Posterior vena cava (tissue), 2 donors: ENCODE results near the gene ROR1. TPM values are rescaled to one million over a fixed set of nuclear protein-coding genes. Genes with fewer than 3 reads are reported as not detected.

Experiments used
- DNase-seq: peaks from one replicate; pipeline ENCODE4 v3.0.0-alpha.2; 2020; ENCODE audit warnings: low spot score
- intact Hi-C, 2 donors: fragments of 100-400 bp; cut with DNase I; formaldehyde crosslinking; loops; one replicate each; pipeline versions ENCODE4 v1.14.1 to v1.14.2; 2022 to 2023
- total RNA-seq, 2 donors: library from RNA; stranded (reverse); fragmentation: NEBNext Ultra II Directional; extraction: Animal tissue kit (Norgen Biotek cat#: 25700); gene quantifications; one replicate each; pipeline ENCODE4 v1.2.1, GENCODE V29; 2021
- donor health status: DM: yes; HTN: yes; CAD: no.
- donor health status: DM: yes; HTN: yes; CAD: no.

The ROR1 gene
- total RNA-seq, 2 donors from 2014 or later = 19.3 to 25.8 TPM

DNA sequence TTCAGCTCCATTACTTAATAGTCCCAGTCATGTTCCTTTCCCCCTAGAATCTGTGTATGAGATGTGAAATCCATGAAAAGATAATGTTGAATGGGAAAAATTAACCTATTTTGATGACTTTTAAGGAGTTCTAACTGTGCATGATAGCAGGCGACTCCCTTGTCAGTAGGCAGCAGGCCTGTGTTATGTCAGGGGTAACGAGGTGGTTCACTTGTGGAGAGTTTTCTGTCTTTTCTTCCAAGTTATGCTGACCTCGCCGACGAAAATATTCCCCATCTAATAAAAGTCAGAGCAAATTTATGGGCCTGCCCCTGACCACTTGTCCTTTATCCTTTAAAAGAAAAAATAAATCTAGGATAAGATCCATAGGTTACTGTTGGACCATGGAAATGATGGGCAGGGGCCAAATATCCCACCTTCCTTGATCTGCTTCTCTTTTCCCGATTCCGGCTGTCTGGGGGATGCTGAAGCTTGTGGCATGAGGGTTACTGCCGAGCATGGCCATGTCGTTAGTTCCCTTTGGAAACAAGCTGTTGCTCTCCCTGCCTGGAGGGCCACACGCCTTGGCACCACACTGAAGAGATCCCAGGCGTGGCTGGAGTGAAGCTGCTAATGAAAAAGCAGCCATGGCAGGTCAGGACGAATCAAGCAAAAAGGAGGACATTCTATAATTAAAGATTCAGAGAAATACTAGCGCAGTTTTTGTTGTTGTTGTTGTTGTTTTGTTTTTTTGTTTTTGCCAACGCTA is 93.8 kb downstream of the ROR1 start:
- DNase-seq = no peak
- intact Hi-C loops = no loop called here

DNA sequence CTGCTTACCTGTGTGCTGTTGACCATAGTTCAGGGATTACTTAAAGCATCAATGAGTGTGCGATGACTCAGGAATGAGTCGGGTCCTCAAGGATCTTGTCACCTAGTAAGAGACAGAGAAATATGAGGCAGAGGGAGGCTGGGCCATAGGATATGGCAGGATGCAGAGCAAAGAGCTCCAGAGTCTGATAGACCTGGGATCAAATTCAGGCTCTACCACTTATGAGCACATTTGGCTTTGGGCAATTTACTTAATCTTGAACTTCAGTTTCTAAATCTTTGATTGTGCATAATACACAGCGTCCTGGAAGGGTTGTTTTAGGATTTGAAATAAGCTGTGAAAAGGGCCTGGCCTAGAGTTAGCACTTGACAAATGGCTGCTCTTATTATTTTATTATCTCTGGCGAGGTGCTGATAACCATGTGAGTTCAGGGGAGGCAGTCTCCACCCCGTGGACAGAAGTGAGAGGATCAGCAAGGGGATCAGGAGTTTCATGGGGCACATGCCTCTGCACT is 94.5 kb downstream of the ROR1 start:
- DNase-seq = no peak

DNA sequence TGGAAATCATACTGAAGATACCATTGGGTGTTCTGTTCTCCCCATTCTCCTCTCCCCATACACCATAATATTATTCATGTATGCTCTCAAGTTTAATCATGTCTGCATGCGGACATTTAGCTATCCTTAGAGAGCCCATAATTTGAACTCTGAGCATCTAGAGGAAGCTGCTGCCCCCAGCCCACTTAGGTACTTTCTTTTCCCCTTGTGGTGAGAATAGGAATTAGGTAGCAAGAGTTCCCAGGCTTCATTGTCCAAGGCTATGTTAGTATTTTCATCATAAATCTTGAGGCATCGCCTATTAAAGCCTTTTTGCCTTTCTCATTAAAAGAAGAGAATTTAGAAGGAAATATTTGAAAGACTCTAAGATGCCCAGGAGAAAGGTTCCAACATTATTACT is 96.3 kb downstream of the ROR1 start:
- DNase-seq = no peak
- intact Hi-C loops = no loop called here

More for the DNA sequence above, 94.5 kb downstream of the ROR1 start:
- intact Hi-C loops = no loop called here

DNA sequence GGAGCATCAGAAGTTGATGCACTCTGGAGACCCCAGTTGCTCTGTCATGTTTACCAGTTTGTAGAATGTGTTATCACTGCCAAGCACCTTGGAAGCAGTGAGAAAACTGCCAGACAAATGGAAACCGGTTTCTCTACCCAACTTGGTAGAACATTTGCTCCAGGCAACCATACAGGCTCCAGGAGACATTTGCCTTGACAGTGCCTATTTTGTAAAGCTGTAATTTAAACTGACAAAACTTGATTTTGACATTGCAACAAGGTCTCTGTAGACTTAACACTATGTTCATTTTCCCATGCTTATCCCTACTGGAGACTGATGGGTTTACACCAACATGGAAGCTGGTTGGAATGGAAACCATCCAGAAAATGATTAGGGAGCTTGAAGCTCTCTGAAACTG is 97.6 kb downstream of the ROR1 start:
- intact Hi-C loops = no loop called here
- no peak for DNase-seq

DNA sequence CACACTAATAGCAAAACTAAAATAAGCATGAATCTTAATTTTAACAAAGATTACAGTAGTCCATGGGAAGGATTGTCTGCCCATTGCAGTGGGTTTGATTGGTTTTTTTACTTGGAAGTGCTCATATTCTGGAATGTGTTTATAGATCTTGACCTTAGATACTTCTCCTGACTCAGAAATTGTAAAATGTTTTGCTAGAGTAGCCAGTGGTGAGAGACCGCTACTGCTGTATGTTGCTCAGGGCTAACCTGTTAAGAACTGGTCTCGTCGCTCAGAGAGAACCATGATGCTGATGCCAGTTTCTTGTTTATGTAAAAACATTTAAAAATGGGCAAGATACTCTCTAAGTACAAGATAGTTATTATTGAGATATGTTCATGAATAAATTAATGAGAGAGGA is 99.9 kb downstream of the ROR1 start:
- intact Hi-C loops = no loop called here
- DNase-seq = no peak

DNA sequence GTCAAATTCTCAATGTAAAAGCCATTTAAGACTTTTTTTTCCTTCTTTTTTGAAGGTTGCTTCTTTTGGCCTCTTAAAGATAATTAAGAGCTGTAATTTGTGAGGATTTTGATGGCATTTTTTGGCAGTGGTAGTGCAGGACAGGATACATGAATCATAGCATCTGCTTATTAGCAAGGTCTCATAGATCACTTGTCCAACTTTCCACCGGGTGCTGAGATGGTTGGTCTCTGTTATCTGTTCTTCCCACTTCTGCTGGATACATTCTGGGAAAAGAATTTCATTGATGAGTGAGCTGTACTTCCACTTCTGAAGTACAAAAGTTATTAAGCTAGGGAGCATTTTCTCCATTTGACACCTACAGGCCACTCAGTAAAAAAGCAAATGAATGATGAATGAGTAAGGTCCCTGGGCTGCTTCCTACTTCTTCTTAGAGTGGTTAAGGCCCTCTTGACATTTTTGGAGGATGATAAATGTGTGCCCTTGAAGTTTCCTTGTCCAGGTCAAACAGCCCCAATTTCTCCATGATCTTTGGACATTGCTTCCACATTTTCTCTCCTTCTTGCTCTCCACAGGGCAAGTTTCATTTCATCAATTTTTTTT is 100.6 kb downstream of the ROR1 start:
- intact Hi-C loops = no loop called here
- no peak for DNase-seq

DNA sequence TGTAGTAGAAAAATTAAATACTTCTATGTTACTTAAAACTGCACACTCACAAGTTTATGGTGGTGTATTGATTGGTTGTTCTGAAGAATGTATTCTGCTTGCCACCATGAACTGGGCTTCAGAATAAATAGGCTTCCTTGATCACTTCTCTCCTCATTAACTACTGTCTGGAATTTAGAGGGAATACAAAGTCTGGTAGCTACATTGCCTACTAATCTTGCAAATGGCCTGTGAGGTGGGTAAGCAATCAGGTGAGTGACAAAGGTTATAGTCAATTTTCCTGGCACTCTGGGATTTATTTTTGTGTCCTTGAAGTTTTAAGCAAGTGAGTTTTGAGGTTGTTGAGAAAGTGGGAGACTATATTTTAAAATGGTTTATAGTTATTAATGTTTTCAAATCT is 101.8 kb downstream of the ROR1 start:
- intact Hi-C loops = no loop called here

DNA sequence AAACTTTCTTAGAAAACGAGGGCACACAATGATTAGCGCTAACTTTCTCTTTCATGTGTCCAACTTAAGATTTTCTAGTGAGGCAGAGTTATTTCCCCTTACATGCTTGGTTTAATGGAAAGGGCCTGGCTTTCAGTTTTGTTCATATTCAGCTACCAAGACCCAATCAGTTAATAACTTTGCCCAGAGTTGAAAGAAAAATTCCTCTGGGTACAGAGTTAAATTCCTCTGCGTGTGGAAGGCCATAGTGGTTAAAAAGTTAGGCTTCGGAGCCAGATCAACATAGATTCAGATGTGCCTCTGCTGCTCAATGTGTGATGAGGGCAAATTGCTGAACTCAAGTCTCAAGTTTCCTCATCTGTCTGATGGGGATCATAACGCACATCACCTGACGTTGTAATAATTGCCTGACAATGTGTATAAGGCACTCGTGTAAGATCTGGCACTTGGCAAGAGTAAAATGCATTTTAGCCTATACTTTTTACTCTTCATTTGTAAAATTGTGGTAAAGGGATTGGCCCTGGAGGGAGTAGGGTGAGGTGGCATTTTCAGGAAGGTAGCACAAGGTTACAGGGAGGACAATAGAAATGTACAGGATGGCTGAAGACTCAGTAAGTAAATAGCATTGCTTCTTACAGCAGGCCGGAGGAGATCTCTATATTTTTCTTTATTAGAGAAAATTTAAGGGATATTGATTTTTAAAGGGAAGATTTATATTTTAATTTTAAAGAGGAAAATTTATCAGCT is 103.4 kb downstream of the ROR1 start:
- no peak for DNase-seq
- intact Hi-C loops = no loop called here

More for the DNA sequence above, 101.8 kb downstream of the ROR1 start:
- DNase-seq = no peak

DNA sequence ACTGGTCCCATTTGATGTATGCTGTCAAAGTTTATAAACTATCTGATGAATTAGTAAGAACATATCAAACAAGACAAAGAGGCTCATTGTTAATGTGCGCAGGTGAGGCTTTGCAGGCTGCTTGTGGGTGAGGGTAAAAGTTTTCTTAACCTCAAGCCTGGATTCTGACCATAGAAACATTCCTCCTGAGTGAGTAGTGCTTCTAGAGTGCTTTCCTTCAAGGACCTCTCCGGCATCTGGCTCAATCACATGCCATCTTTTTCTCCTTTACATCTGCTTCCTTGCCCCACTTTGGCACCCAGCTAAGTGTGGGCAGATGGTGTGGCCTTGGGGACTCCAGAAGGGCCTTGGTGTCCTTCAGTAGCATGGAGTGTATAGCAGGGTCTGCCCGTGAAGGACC is 104.0 kb downstream of the ROR1 start:
- DNase-seq = no peak
- intact Hi-C loops = no loop called here

DNA sequence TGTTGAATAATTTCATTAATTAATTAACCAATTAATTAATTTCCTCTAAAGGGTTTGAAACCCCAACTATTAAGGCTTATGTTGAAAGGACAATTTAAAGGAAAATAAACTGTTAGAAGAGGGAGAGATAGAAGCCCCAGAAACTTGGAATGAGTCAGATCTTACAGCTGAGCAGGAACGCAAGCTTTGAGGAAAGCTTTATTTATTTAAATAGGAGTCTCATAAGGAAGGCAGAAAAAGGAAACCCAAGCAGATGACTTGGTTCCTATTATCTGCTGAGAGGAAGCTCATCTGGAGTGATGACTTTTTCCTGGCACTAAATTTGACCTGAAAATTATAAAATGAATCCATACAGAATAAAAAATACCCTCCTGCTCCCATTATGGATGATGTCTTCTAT is 105.1 kb downstream of the ROR1 start:
- intact Hi-C loops = no loop called here
- no peak for DNase-seq

DNA sequence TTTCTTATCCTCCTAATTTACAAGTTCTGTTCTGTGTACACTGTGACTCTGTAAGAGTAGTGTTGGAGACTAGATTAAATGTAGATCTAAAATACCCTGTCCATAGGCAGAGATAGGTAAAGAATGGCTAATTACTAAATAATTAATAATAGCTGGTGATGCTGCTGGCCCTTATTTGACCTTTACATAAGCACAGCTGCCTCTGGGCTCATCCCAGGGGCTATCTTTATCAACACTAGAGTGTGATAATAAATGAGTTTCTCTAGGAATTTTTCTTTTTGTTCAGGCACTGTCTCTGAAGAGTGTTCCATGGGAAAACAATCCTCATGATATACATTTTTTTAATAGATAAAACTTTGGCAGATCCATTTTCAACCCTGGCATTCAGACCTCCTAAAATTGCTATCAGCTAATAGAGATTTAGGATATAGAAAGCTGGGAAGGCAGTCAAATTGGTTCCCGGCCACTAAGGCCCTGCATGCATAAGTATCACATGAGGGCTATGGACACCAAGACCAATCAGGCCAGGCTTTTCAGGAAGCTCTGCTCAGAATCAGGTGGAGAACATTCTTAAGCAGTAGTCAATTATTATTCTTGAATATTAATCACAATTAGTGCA is 107.2 kb downstream of the ROR1 start:
- intact Hi-C loops = loop anchor here in 1 of 2 donors (10.0 kb wide), 1 partner anchor 106 kb away; the partner anchor contains the start of gene ROR1

DNA sequence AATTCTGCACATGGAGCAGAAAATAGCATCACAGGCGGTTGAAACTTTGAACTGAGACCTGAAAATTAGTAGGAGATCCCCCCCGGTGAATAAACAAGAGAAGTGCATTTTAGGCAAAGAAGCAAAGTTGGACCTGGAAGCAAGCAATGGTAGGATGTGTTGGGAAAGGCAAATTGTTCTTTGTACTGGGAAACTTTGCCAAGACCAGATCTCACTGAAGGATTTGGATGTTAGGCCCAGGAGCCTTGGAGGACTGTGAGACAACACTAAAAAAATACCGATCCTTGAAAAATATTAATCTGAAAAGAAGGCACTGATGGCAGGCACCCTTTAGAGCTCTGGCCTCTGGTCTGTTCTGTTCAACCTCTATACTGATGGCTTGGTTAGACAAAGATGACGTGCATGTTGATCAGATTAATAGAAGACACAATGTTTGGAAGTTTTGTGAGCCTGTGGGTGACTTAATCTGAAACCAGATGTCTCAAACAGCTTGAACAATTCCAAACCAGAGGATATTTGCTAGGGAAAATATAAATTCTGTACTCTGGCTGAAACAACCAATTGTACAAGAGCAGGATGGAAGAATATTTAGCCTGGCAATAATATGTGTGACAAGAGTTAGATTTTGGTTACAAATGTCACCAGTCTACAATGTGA is 108.4 kb downstream of the ROR1 start:
- intact Hi-C loops = loop anchor here in 1 of 2 donors (10.0 kb wide), 1 partner anchor 107 kb away; the partner anchor contains the start of gene ROR1
- DNase-seq = no peak

More for the DNA sequence above, 107.2 kb downstream of the ROR1 start:
- no peak for DNase-seq

DNA sequence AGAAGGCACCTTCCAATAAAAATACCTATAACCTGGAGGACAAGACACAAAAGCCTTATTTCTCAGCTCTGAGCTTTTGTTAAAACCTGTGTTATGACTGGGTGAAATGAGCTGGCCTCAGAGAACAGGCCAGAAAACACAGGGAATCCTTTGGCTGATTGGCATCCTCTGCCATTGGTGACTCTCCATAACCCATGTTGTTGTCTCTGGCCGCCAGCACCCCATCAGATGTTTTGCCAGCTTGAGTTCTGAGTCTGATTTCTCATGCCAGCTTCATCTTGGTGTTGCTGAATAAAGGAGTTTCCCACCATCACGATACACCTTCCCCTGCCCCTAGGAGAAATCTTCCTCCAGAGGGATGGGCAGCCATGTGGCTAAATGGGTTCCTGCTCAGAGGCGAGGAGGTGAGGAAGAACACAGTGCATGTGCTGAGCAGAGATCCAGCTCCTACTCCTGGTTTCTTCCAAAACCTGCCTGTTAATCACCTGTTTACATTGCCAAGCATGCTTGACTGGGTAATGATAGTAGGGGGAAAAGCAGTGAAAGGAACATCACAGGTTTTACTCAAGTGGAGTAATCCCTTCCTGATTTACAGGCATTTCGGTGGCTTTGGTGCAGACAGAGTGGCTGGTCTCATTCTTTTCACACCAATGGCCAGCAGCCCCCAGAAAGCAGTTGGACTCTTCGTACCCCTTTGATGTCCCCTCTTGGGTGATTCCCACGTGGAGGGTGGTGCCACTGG is 109.8 kb downstream of the ROR1 start:
- intact Hi-C loops = loop anchor here in 1 of 2 donors (10.0 kb wide), 1 partner anchor 109 kb away; the partner anchor contains the start of gene ROR1
- DNase-seq = no peak

DNA sequence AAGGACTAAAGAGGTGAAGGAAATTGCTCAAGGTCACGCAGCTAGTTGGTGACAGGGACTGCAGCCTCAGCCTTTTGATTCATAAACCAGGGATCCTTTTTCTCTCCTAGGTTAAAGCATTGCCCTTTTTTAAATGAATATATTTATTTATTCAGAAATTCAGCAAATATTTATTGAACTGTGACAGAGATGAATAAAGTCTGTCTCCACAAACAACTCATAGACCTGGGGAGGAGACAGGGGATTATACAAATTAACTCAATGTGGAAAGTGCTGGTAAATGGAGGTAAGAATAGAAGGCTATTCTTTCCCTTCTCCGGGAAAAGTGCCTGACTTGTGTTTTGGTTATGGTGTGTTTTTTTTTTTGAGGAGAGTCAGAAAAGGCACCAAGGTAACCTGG is 110.7 kb downstream of the ROR1 start:
- DNase-seq = no peak
- intact Hi-C loops = loop anchor here in 1 of 2 donors (10.0 kb wide), 1 partner anchor 110 kb away; the partner anchor contains the start of gene ROR1

DNA sequence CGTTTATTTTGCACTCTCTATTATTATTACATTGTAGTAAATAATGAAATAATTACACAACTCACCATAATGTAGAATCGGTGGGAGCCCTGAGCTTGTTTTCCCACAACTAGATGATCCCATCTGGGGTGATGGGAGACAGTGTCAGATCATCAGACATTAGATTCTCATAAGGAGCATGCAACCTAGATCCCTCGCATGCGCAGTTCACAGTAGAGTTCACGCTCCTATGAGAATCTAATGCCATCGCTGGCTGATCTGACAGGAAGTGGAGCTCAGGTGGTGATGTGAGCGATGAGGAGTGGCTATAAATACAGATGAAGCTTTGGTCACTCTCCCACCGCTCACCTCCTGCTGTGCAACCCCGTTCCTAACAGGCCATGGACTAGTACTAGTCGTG is 112.1 kb downstream of the ROR1 start:
- no peak for DNase-seq
- intact Hi-C loops = loop anchor here in 1 of 2 donors (10.0 kb wide), 1 partner anchor 111 kb away; the partner anchor contains the start of gene ROR1

DNA sequence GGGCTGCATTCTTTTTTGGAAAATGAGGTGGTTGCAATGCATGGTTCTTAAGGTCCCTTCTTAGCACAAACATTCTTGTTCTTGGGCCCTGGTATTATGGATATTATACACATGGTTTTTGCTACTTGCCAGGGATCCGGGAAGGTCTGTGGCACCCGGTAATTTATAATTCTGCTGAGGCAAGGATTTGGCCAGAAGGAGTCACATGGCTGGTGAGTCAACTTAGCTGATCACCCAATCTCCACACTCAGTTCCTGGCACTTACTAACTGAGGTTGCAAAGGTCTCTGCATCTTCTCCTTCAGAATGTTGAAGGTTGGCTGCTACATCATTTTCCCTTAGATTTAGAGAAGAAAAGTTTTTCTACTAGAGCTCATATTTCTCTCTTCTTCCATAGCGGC is 112.5 kb downstream of the ROR1 start:
- no peak for DNase-seq
- intact Hi-C loops = loop anchor here in 1 of 2 donors (10.0 kb wide), 1 partner anchor 112 kb away; the partner anchor contains the start of gene ROR1

DNA sequence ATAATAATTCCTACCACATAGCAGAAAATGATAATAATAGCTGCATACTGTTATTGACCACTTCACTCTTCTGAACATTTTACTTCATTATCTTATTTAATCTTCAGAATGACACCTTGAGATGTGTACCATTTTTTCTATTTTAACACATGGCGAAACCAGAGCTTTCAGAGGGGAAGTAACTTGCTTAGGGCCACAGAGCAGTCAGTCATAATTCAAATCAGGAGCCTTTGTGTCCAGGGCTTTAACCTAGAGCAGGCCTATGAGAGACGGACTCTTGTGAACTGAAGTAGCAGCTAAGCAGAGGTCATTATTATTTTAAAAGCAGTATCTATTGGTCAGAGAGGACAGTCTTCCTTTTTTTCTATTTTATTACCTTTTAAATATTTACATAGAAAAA is 114.0 kb downstream of the ROR1 start:
- DNase-seq = no peak
- intact Hi-C loops = loop anchor here in 1 of 2 donors (10.0 kb wide), 1 partner anchor 113 kb away; the partner anchor contains the start of gene ROR1

DNA sequence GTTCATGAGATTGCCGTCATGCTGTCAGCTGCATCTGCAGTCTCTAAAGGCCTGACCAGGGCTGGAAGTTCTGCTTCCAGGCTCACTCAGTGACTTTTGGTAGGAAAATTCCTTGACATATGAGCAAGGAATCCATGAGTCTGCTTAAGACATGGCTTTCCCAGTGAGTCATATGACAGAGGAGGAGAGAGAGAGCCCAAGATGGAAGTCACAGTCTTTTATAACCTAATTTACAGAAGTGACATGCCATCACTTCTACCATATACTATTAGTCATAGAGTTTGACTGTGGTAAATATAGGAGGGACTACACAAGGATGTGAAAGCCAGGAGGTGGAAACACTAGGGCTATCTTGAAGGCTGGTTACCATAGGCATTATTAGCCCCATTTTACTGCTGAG is 115.2 kb downstream of the ROR1 start:
- intact Hi-C loops = loop anchor here in 1 of 2 donors (10.0 kb wide), 1 partner anchor 114 kb away; the partner anchor contains the start of gene ROR1
- no peak for DNase-seq
